Activated T-helper 1 cell treated with anti-CD3 and anti-CD28 coated beads, Interleukin-12 subunit alpha, Interleukin-12 subunit beta, Interleukin-2, Interleukin-4 antibody, amounts not matched to agents 30 ng/mL and 10 ng/mL and 1 ng/mL, durations not matched to agents 14 hours and 24 hours and 36 hours (primary cell): ENCODE data around the gene MYLIP. TPM values are rescaled to one million over a fixed set of nuclear protein-coding genes. Genes with fewer than 3 reads are reported as not detected.
"Not testable (repeated sequence)": the region's sequence is repeated elsewhere in the genome, so short reads cannot be mapped to it uniquely, and the experiment has no call there.

Source experiments
- DNase-seq: peaks from one replicate; pipeline ENCODE4 v3.0.0; 2021; ENCODE audit warnings: low spot score
- H3K27ac Mint-ChIP-seq: one replicate; pipeline ENCODE4 v1.8.0; 2021; ENCODE audit warnings: mild to moderate bottlenecking, mixed read lengths
- H3K27me3 Mint-ChIP-seq: one replicate; pipeline ENCODE4 v1.8.0; 2022; ENCODE audit warnings: mild to moderate bottlenecking, moderate library complexity, mixed read lengths; ENCODE audit not compliant: insufficient read depth
- H3K36me3 Mint-ChIP-seq: one replicate; pipeline ENCODE4 v1.8.0; 2021; ENCODE audit warnings: low read depth, mixed read lengths
- H3K4me1 Mint-ChIP-seq: one replicate; pipeline ENCODE4 v1.8.0; 2021; ENCODE audit warnings: low read depth, mixed read lengths
- H3K4me3 Mint-ChIP-seq: one replicate; pipeline ENCODE4 v1.8.0; 2021; ENCODE audit warnings: mild to moderate bottlenecking, moderate library complexity, mixed read lengths
- H3K9me3 Mint-ChIP-seq: one replicate; pipeline ENCODE4 v1.8.0; 2021; ENCODE audit warnings: mixed read lengths
- intact Hi-C: fragments of 100-400 bp; cut with micrococcal nuclease; formaldehyde crosslinking; loops from one replicate; pipeline ENCODE4 v1.15.1; 2024
- total RNA-seq: library from RNA; stranded (reverse); gene quantifications from 2 replicates; pipeline ENCODE4 v1.2.3, GENCODE V29; 2022

Gene MYLIP
- total RNA-seq, 1 donor from 2014 or later: 20.7 TPM

GRCh38 chr6:16173167-16173940 is 44.5 kb downstream of the MYLIP start:
- Mint-ChIP-seq H3K9me3 (peaks cover 8% of the 10 kb centered on the region), H3K27me3 (peaks cover 10% of the 10 kb centered on the region), H3K27ac (no peak overlapping the region), H3K4me1 (peaks cover 20% of the 10 kb centered on the region), H3K4me3 (no peak overlapping the region), H3K36me3 (peaks cover 3% of the 10 kb centered on the region)
- intact Hi-C loops: no loop called here
- DNase-seq: no peak

- Mint-ChIP-seq H3K4me3 (no peak overlapping the region), H3K4me1 (peaks cover 24% of the 10 kb centered on the region), H3K27me3 (peaks cover 8% of the 10 kb centered on the region), H3K9me3 (peaks cover 8% of the 10 kb centered on the region), H3K27ac (no peak overlapping the region), H3K36me3 (peaks cover 3% of the 10 kb centered on the region)
- intact Hi-C loops: no loop called here
- DNase-seq: no peak
Measured at GRCh38 chr6:16174416-16175078, 45.7 kb downstream of the MYLIP start.

- H3K27me3 Mint-ChIP-seq, H3K27ac Mint-ChIP-seq, intact Hi-C loops, DNase-seq, H3K4me3 Mint-ChIP-seq: not testable (repeated sequence)
- Mint-ChIP-seq H3K4me1 (peaks cover 31% of the 10 kb centered on the region), H3K9me3 (peaks cover 18% of the 10 kb centered on the region), H3K36me3 (peaks cover 11% of the 10 kb centered on the region)
Measured at GRCh38 chr6:16176600-16176999, 47.7 kb downstream of the MYLIP start.

- no peak overlapping the region for H3K27ac Mint-ChIP-seq
- H3K27me3 Mint-ChIP-seq: peaks cover 6% of the 10 kb centered on the region
- DNase-seq: no peak
- H3K4me1 Mint-ChIP-seq: peaks cover 36% of the 10 kb centered on the region
- intact Hi-C loops: no loop called here
- peaks cover 21% of the 10 kb centered on the region for H3K9me3 Mint-ChIP-seq
- no peak overlapping the region for H3K4me3 Mint-ChIP-seq
- H3K36me3 Mint-ChIP-seq: peaks cover 14% of the 10 kb centered on the region
Measured at GRCh38 chr6:16177881-16178280, 49.0 kb downstream of the MYLIP start.

GRCh38 chr6:16178351-16178750 is 49.5 kb downstream of the MYLIP start:
- Mint-ChIP-seq H3K4me1 (peaks cover 40% of the 10 kb centered on the region), H3K9me3 (peaks cover 21% of the 10 kb centered on the region), H3K27ac (no peak overlapping the region), H3K36me3 (peaks cover 14% of the 10 kb centered on the region), H3K4me3 (no peak overlapping the region), H3K27me3 (peaks cover 8% of the 10 kb centered on the region)
- intact Hi-C loops: no loop called here
- DNase-seq: no peak

- no peak for DNase-seq
- Mint-ChIP-seq H3K27ac (no peak overlapping the region), H3K36me3 (peaks cover 14% of the 10 kb centered on the region), H3K4me1 (peaks cover 45% of the 10 kb centered on the region), H3K27me3 (peaks cover 8% of the 10 kb centered on the region), H3K9me3 (peaks cover 21% of the 10 kb centered on the region), H3K4me3 (no peak overlapping the region)
- intact Hi-C loops: no loop called here
Measured at GRCh38 chr6:16179063-16179462, 50.2 kb downstream of the MYLIP start.

- peaks cover 14% of the 10 kb centered on the region for H3K36me3 Mint-ChIP-seq
- peak overlapping the region; percentile 90 for H3K27ac Mint-ChIP-seq
Measured at GRCh38 chr6:16179970-16180431, 51.1 kb downstream of the MYLIP start.

GRCh38 chr6:16180696-16181438 is 52.0 kb downstream of the MYLIP start:
- Mint-ChIP-seq H3K36me3 (peaks cover 14% of the 10 kb centered on the region), H3K4me3 (peak overlapping the region; percentile 67), H3K27ac (peak overlapping the region; percentile 58), H3K9me3 (peaks cover 21% of the 10 kb centered on the region), H3K4me1 (peaks cover 45% of the 10 kb centered on the region), H3K27me3 (peaks cover 8% of the 10 kb centered on the region)
- intact Hi-C loops: loop anchor here (1.0 to 5.0 kb wide), 4 partner anchors 50 to 523 kb away; no protein-coding TSS in a partner anchor
- DNase-seq: no peak

More at GRCh38 chr6:16179970-16180431, 51.1 kb downstream of the MYLIP start:
- peak overlapping the region; percentile 67 for H3K4me3 Mint-ChIP-seq
- peaks cover 8% of the 10 kb centered on the region for H3K27me3 Mint-ChIP-seq
- H3K4me1 Mint-ChIP-seq: peaks cover 45% of the 10 kb centered on the region
- peaks cover 21% of the 10 kb centered on the region for H3K9me3 Mint-ChIP-seq
- intact Hi-C loops: loop anchor here (1.0 to 5.0 kb wide), 4 partner anchors 49 to 522 kb away; no protein-coding TSS in a partner anchor
- peak; percentile 63 for DNase-seq

- Mint-ChIP-seq H3K9me3 (peaks cover 14% of the 10 kb centered on the region), H3K4me3 (peak overlapping the region; percentile 39), H3K4me1 (peaks cover 45% of the 10 kb centered on the region), H3K36me3 (peaks cover 14% of the 10 kb centered on the region), H3K27ac (peak overlapping the region; percentile 58), H3K27me3 (peaks cover 10% of the 10 kb centered on the region)
- intact Hi-C loops: loop anchor here (2.0 to 5.0 kb wide), 3 partner anchors 13 to 404 kb away; no protein-coding TSS in a partner anchor
- no peak for DNase-seq
Measured at GRCh38 chr6:16181439-16182297, 52.8 kb downstream of the MYLIP start.

GRCh38 chr6:16183187-16183664 is 54.3 kb downstream of the MYLIP start:
- H3K27ac Mint-ChIP-seq: no peak overlapping the region
- peaks cover 13% of the 10 kb centered on the region for H3K9me3 Mint-ChIP-seq
- peaks cover 44% of the 10 kb centered on the region for H3K4me1 Mint-ChIP-seq
- peaks cover 13% of the 10 kb centered on the region for H3K27me3 Mint-ChIP-seq
- DNase-seq: no peak
- peak overlapping the region; percentile 5 for H3K4me3 Mint-ChIP-seq
- intact Hi-C loops: loop anchor here (1.0 to 5.0 kb wide), 7 partner anchors 14 to 492 kb away; no protein-coding TSS in a partner anchor
- peaks cover 12% of the 10 kb centered on the region for H3K36me3 Mint-ChIP-seq

- Mint-ChIP-seq H3K4me1 (peaks cover 35% of the 10 kb centered on the region), H3K27me3 (peaks cover 13% of the 10 kb centered on the region), H3K36me3 (peaks cover 12% of the 10 kb centered on the region), H3K9me3 (peaks cover 13% of the 10 kb centered on the region), H3K27ac (no peak overlapping the region), H3K4me3 (no peak overlapping the region)
- DNase-seq: no peak
- intact Hi-C loops: loop anchor here (5.0 kb wide), 2 partner anchors 272 to 407 kb away; no protein-coding TSS in a partner anchor
Measured at GRCh38 chr6:16184129-16184528, 55.2 kb downstream of the MYLIP start.
